ENCODE results near the gene ASPM. TPM values are rescaled to one million over a fixed set of nuclear protein-coding genes. Genes with fewer than 3 reads are reported as not detected.
A peak's percentile ranks its signal among the peaks of the same experiment; 100 is the strongest.

Gene ASPM
- total and polyA plus RNA-seq, 7 experiments from 2014 or later = 0.03 to 48.8 (median 0.16) TPM; not detected in 1

DNA sequence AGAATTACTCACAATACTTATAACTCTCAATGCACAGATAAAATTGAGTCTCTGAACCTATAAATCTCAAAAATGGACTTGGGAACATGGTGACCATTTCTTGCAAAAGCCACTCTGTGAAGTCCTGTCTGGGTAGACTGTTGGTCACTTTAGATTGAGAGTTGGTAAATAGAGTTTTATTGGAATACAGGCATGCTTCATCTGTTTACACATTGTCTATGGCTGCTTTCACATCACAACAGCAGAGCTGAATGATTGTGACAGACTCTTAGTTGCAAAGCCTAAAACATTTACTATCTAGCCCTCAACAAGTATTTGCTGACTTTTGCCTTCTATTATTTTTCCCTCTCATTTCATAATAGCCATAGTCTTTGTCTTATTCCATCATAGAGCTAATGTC, 24.1 kb upstream of the ASPM start:
- Histone ChIP-seq H3K27me3 (ENCODE audit: control insufficient read depth in 2 of 2, insufficient read depth in 2 of 2, low read length in 2 of 2) (no peaks in the 10 kb centered on the region), H3K4me1 (ENCODE audit: control insufficient read depth in 2 of 2, insufficient read depth in 2 of 2, low read length in 2 of 2) (no peaks in the 10 kb centered on the region), H3K27ac (ENCODE audit: low read depth, low read length) (no peak overlapping the region), H3K9me3 (ENCODE audit: control insufficient read depth in 2 of 3, low read length in 3 of 3) (no peaks in the 10 kb centered on the region), H3K36me3 (ENCODE audit: control insufficient read depth in 2 of 3, insufficient read depth in 3 of 3, low read length in 3 of 3) (peaks cover 0 to 19% (median 4%) of the 10 kb centered on the region in 3 experiments), H3K4me3 (ENCODE audit: low read length) (no peak overlapping the region)
- POLR2A ChIA-PET = no interaction called here
- Mint-ChIP-seq H3K27me3 (no peaks in the 10 kb centered on the region), H3K27ac (peak overlapping the region in 1 of 9 donors; percentile 9), H3K4me1 (peaks cover 0 to 13% (median 0%) of the 10 kb centered on the region in 7 donors), H3K4me3 (no peak overlapping the region), H3K9me3 (no peaks in the 10 kb centered on the region), H3K36me3 (peaks cover 0 to 54% (median 27%) of the 10 kb centered on the region in 5 donors)
- no peak for DNase-seq
- CTCF ChIA-PET = no interaction called here
- no peak for ATAC-seq
- intact Hi-C loops (cut with micrococcal nuclease) = no loop called here

- no peak for DNase-seq
- ChIA-PET CTCF (interaction anchor here (0.8 kb wide), 1 partner anchor 40 kb away, joined by 3 read pairs; no protein-coding TSS in a partner anchor), POLR2A (no interaction called here)
- Mint-ChIP-seq H3K27me3 (no peaks in the 10 kb centered on the region), H3K4me3 (no peak overlapping the region), H3K9me3 (no peaks in the 10 kb centered on the region), H3K4me1 (peaks cover 0 to 10% (median 0%) of the 10 kb centered on the region in 7 donors), H3K27ac (no peak overlapping the region), H3K36me3 (peaks cover 7 to 35% (median 20%) of the 10 kb centered on the region in 5 donors)
- Histone ChIP-seq H3K4me3 (ENCODE audit: low read length) (no peak overlapping the region), H3K27ac (ENCODE audit: low read depth, low read length) (no peak overlapping the region), H3K36me3 (ENCODE audit: control insufficient read depth in 2 of 3, insufficient read depth in 3 of 3, low read length in 3 of 3) (peaks cover 0 to 27% (median 0%) of the 10 kb centered on the region in 3 experiments), H3K4me1 (ENCODE audit: control insufficient read depth in 2 of 2, insufficient read depth in 2 of 2, low read length in 2 of 2) (no peaks in the 10 kb centered on the region), H3K9me3 (ENCODE audit: control insufficient read depth in 2 of 3, low read length in 3 of 3) (no peaks in the 10 kb centered on the region), H3K27me3 (ENCODE audit: control insufficient read depth in 2 of 2, insufficient read depth in 2 of 2, low read length in 2 of 2) (no peaks in the 10 kb centered on the region)
- ATAC-seq = no peak
- intact Hi-C loops (cut with micrococcal nuclease) = loop anchor here in 1 of 2 donors (2.0 kb wide), 1 partner anchor 13 kb away; no protein-coding TSS in a partner anchor
Measured at GRCh38 chr1:197159461-197159860, 13.0 kb upstream of the ASPM start.

- peaks cover 0 to 3% (median 0%) of the 10 kb centered on the region in 7 donors for H3K4me1 Mint-ChIP-seq
- H3K36me3 Mint-ChIP-seq = peaks cover 7 to 20% (median 13%) of the 10 kb centered on the region in 5 donors
- ChIA-PET CTCF (no interaction called here), POLR2A (no interaction called here)
- H3K27me3 Mint-ChIP-seq = no peaks in the 10 kb centered on the region
- ATAC-seq (no peak), DNase-seq (no peak)
- H3K9me3 Mint-ChIP-seq = no peaks in the 10 kb centered on the region
- intact Hi-C loops (cut with micrococcal nuclease) = no loop called here
- Histone ChIP-seq H3K36me3 (ENCODE audit: control insufficient read depth in 2 of 3, insufficient read depth in 3 of 3, low read length in 3 of 3) (peaks cover 0 to 18% (median 0%) of the 10 kb centered on the region in 3 experiments), H3K9me3 (ENCODE audit: control insufficient read depth in 2 of 3, low read length in 3 of 3) (no peaks in the 10 kb centered on the region), H3K4me1 (ENCODE audit: control insufficient read depth in 2 of 2, insufficient read depth in 2 of 2, low read length in 2 of 2) (no peaks in the 10 kb centered on the region), H3K27me3 (ENCODE audit: control insufficient read depth in 2 of 2, insufficient read depth in 2 of 2, low read length in 2 of 2) (no peaks in the 10 kb centered on the region), H3K27ac (ENCODE audit: low read depth, low read length) (no peak overlapping the region), H3K4me3 (ENCODE audit: low read length) (no peak overlapping the region)
- no peak overlapping the region for H3K4me3 Mint-ChIP-seq
- H3K27ac Mint-ChIP-seq = peak overlapping the region in 1 of 9 donors; percentile 45
Measured at GRCh38 chr1:197156692-197157091, 10.2 kb upstream of the ASPM start.

DNA sequence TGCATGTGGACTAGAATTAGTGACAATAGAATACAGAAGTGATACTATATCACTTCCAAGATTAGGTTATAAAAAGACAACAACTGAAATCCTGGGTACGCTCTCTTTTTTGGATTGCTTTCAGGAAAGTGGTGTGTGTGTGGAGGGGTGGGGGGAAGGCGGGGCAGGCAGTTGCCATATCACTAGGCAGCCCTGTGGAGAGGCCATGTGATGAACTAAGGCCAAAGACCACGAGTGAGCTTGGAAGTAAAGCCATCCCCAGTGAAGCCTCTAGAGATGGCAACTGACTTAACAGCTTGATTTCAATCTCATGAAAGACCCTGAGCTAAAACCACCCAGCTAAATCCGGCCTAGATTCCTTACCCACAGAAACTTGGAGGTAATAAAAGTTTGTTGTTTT, 6.2 kb upstream of the ASPM start:
- Histone ChIP-seq H3K4me3 (ENCODE audit: low read length) (no peak overlapping the region), H3K9me3 (ENCODE audit: control insufficient read depth in 2 of 3, low read length in 3 of 3) (no peaks in the 10 kb centered on the region), H3K27me3 (ENCODE audit: control insufficient read depth in 2 of 2, insufficient read depth in 2 of 2, low read length in 2 of 2) (no peaks in the 10 kb centered on the region), H3K27ac (ENCODE audit: low read depth, low read length) (no peak overlapping the region), H3K36me3 (ENCODE audit: control insufficient read depth in 2 of 3, insufficient read depth in 3 of 3, low read length in 3 of 3) (no peaks in the 10 kb centered on the region), H3K4me1 (ENCODE audit: control insufficient read depth in 2 of 2, insufficient read depth in 2 of 2, low read length in 2 of 2) (no peaks in the 10 kb centered on the region)
- Mint-ChIP-seq H3K27me3 (no peaks in the 10 kb centered on the region), H3K27ac (no peak overlapping the region), H3K36me3 (no peaks in the 10 kb centered on the region), H3K9me3 (no peaks in the 10 kb centered on the region), H3K4me1 (peaks cover 0 to 3% (median 0%) of the 10 kb centered on the region in 7 donors), H3K4me3 (no peak overlapping the region)
- DNase-seq (no peak), ATAC-seq (no peak)
- ChIA-PET POLR2A (no interaction called here), CTCF (no interaction called here)
- intact Hi-C loops (cut with micrococcal nuclease) = no loop called here

GRCh38 chr1:197151185-197151584, 4.7 kb upstream of the ASPM start:
- no peaks in the 10 kb centered on the region for H3K36me3 ChIP-seq (ENCODE audit: control insufficient read depth in 2 of 3, insufficient read depth in 3 of 3, low read length in 3 of 3)
- Mint-ChIP-seq H3K36me3 (no peaks in the 10 kb centered on the region), H3K9me3 (no peaks in the 10 kb centered on the region), H3K27ac (peak overlapping the region in 1 of 9 donors; percentile 15), H3K4me3 (no peak overlapping the region), H3K27me3 (no peaks in the 10 kb centered on the region), H3K4me1 (peaks cover 0 to 8% (median 7%) of the 10 kb centered on the region in 7 donors)
- DNase-seq (no peak), ATAC-seq (no peak)
- no peak overlapping the region for H3K4me3 ChIP-seq (ENCODE audit: low read length)
- intact Hi-C loops (cut with micrococcal nuclease) = no loop called here
- H3K9me3 ChIP-seq (ENCODE audit: control insufficient read depth in 2 of 3, low read length in 3 of 3) = no peaks in the 10 kb centered on the region
- no peaks in the 10 kb centered on the region for H3K4me1 ChIP-seq (ENCODE audit: control insufficient read depth in 2 of 2, insufficient read depth in 2 of 2, low read length in 2 of 2)
- H3K27me3 ChIP-seq (ENCODE audit: control insufficient read depth in 2 of 2, insufficient read depth in 2 of 2, low read length in 2 of 2) = no peaks in the 10 kb centered on the region
- POLR2A ChIA-PET = interaction anchor here (0.6 kb wide), 1 partner anchor 44 kb away, joined by 3 read pairs; no protein-coding TSS in a partner anchor
- CTCF ChIA-PET = no interaction called here
- no peak overlapping the region for H3K27ac ChIP-seq (ENCODE audit: low read depth, low read length)

- DNase-seq (no peak), ATAC-seq (no peak)
- H3K4me3 Mint-ChIP-seq = no peak overlapping the region
- no peaks in the 10 kb centered on the region for H3K27me3 ChIP-seq (ENCODE audit: control insufficient read depth in 2 of 2, insufficient read depth in 2 of 2, low read length in 2 of 2)
- H3K4me1 Mint-ChIP-seq = peaks cover 0 to 13% (median 7%) of the 10 kb centered on the region in 7 donors
- no peak overlapping the region for H3K4me3 ChIP-seq (ENCODE audit: low read length)
- no peaks in the 10 kb centered on the region for H3K27me3 Mint-ChIP-seq
- no peaks in the 10 kb centered on the region for H3K36me3 Mint-ChIP-seq
- intact Hi-C loops (cut with micrococcal nuclease) = no loop called here
- H3K9me3 ChIP-seq (ENCODE audit: control insufficient read depth in 2 of 3, low read length in 3 of 3) = no peaks in the 10 kb centered on the region
- H3K9me3 Mint-ChIP-seq = no peaks in the 10 kb centered on the region
- H3K27ac Mint-ChIP-seq = peak overlapping the region in 2 of 9 donors; percentile 25 to 65
- H3K36me3 ChIP-seq (ENCODE audit: control insufficient read depth in 2 of 3, insufficient read depth in 3 of 3, low read length in 3 of 3) = no peaks in the 10 kb centered on the region
- CTCF ChIA-PET = no interaction called here
- H3K27ac ChIP-seq (ENCODE audit: low read depth, low read length) = no peak overlapping the region
- POLR2A ChIA-PET = no interaction called here
- H3K4me1 ChIP-seq (ENCODE audit: control insufficient read depth in 2 of 2, insufficient read depth in 2 of 2, low read length in 2 of 2) = no peaks in the 10 kb centered on the region
Measured at GRCh38 chr1:197150336-197151005, 4.0 kb upstream of the ASPM start.

GRCh38 chr1:197149340-197149739, 2.9 kb upstream of the ASPM start:
- POLR2A ChIA-PET = no interaction called here
- Histone ChIP-seq H3K9me3 (ENCODE audit: control insufficient read depth in 2 of 3, low read length in 3 of 3) (no peaks in the 10 kb centered on the region), H3K27me3 (ENCODE audit: control insufficient read depth in 2 of 2, insufficient read depth in 2 of 2, low read length in 2 of 2) (no peaks in the 10 kb centered on the region), H3K4me3 (ENCODE audit: low read length) (no peak overlapping the region), H3K36me3 (ENCODE audit: control insufficient read depth in 2 of 3, insufficient read depth in 3 of 3, low read length in 3 of 3) (no peaks in the 10 kb centered on the region), H3K27ac (ENCODE audit: low read depth, low read length) (no peak overlapping the region), H3K4me1 (ENCODE audit: control insufficient read depth in 2 of 2, insufficient read depth in 2 of 2, low read length in 2 of 2) (peaks cover 0 to 6% of the 10 kb centered on the region in 2 donors)
- CTCF ChIA-PET = no interaction called here
- H3K36me3 Mint-ChIP-seq = peaks cover 0 to 2% (median 0%) of the 10 kb centered on the region in 5 donors
- no peak for DNase-seq
- ATAC-seq = no peak
- H3K4me1 Mint-ChIP-seq = peaks cover 3 to 19% (median 8%) of the 10 kb centered on the region in 7 donors
- H3K27ac Mint-ChIP-seq = no peak overlapping the region
- H3K27me3 Mint-ChIP-seq = peaks cover 0 to 4% (median 0%) of the 10 kb centered on the region in 5 donors
- intact Hi-C loops (cut with micrococcal nuclease) = loop anchor here in 1 of 2 donors (5.0 to 10.0 kb wide), 2 partner anchors 625 to 753 kb away; partner anchors contain the start of genes C1orf53 and DENND1B
- H3K9me3 Mint-ChIP-seq = no peaks in the 10 kb centered on the region
- H3K4me3 Mint-ChIP-seq = no peak overlapping the region
